A549 (cell line): ENCODE measurements around the gene SMC5.
"Not testable (repeated sequence)": the region's sequence is repeated elsewhere in the genome, so short reads cannot be mapped to it uniquely, and the experiment has no call there.

ENCODE experiments used
- PHF8 ChIP-seq: fragments of 200-600 bp; sonication (generic); IDR thresholded peaks from 2 replicates; pipeline ENCODE4 v1.6.1; 2016; ENCODE audit warnings: low read depth, mild to moderate bottlenecking, antibody characterized with exemption, moderate library complexity, borderline replicate concordance
- POLR2A ChIP-seq: IDR thresholded peaks from 2 replicates; pipeline ENCODE4 v1.6.1; 2012; ENCODE audit warnings: mild to moderate bottlenecking, low read length
- RFX5 ChIP-seq: fragments of 450-650 bp; IDR thresholded peaks from 2 replicates; pipeline ENCODE4 v1.7.1; 2014; ENCODE audit warnings: antibody characterized with exemption, mild to moderate bottlenecking, moderate library complexity
- TF ChIP-seq, protein P1 (sequence below): fragments of 150-350 bp; IDR thresholded peaks from 2 replicates; pipeline ENCODE4 v1.6.1; 2014; ENCODE audit warnings: low read depth, mild to moderate bottlenecking, low read length
- TF ChIP-seq, protein P2 (sequence below): IDR thresholded peaks from 2 replicates; pipeline ENCODE4 v1.6.1; 2012
- TF ChIP-seq, protein P3 (sequence below): fragments of >200 bp; sonication (Bioruptor Twin); formaldehyde crosslinking; IDR thresholded peaks from 3 replicates; pipeline ENCODE4 v1.5.1; 2016

DNA sequence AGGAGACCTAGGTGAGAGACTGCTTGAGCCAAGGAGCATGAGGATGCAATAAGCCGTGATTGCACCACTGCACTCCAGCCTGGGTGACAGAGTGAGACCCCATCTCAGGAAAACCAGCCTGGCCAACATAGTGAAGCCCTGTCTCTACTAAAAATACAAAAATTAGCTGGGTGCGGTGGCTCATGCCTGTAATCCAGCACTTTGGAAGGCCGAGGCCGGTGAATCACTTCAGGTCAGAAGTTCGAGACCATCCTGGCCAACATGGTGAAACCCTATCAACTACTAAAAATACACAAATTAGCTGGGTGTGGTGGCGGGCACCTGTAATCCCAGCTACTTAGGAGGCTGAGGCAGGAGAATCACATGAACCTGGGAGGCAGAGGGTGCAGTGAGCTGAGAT, 142.5 kb downstream of the SMC5 start:
- TF ChIP-seq RFX5, PHF8, POLR2A: not testable (repeated sequence)
- TF ChIP-seq, protein P1, sequence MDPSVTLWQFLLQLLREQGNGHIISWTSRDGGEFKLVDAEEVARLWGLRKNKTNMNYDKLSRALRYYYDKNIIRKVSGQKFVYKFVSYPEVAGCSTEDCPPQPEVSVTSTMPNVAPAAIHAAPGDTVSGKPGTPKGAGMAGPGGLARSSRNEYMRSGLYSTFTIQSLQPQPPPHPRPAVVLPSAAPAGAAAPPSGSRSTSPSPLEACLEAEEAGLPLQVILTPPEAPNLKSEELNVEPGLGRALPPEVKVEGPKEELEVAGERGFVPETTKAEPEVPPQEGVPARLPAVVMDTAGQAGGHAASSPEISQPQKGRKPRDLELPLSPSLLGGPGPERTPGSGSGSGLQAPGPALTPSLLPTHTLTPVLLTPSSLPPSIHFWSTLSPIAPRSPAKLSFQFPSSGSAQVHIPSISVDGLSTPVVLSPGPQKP = not testable (repeated sequence)
- TF ChIP-seq, protein P2, sequence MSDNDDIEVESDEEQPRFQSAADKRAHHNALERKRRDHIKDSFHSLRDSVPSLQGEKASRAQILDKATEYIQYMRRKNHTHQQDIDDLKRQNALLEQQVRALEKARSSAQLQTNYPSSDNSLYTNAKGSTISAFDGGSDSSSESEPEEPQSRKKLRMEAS = not testable (repeated sequence)
- TF ChIP-seq, protein P3, sequence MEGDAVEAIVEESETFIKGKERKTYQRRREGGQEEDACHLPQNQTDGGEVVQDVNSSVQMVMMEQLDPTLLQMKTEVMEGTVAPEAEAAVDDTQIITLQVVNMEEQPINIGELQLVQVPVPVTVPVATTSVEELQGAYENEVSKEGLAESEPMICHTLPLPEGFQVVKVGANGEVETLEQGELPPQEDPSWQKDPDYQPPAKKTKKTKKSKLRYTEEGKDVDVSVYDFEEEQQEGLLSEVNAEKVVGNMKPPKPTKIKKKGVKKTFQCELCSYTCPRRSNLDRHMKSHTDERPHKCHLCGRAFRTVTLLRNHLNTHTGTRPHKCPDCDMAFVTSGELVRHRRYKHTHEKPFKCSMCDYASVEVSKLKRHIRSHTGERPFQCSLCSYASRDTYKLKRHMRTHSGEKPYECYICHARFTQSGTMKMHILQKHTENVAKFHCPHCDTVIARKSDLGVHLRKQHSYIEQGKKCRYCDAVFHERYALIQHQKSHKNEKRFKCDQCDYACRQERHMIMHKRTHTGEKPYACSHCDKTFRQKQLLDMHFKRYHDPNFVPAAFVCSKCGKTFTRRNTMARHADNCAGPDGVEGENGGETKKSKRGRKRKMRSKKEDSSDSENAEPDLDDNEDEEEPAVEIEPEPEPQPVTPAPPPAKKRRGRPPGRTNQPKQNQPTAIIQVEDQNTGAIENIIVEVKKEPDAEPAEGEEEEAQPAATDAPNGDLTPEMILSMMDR = not testable (repeated sequence)
